Esophagus muscularis mucosa (tissue), 4 donors: ENCODE results near the gene RPEL1.

Source experiments
- CTCF ChIP-seq, 3 experiments: fragments of 200-600 bp in 2 of 3; fragments of 450-650 bp in 1 of 3; sonication (generic) in 2 of 3; IDR thresholded peaks; one replicate each; pipeline ENCODE4 v1.5.1; 2017 to 2019; ENCODE audit warnings: antibody characterized with exemption in 3 of 3, mild to moderate bottlenecking in 2 of 3, moderate library complexity in 1 of 3
- EP300 ChIP-seq: sonication (generic); formaldehyde crosslinking; IDR thresholded peaks from one replicate; pipeline ENCODE4 v1.6.1; 2017; ENCODE audit warnings: antibody characterized with exemption
- POLR2A ChIP-seq: fragments of 450-650 bp; IDR thresholded peaks from one replicate; pipeline ENCODE4 v1.6.1; 2017; ENCODE audit warnings: antibody characterized with exemption, moderate library complexity, mild to moderate bottlenecking, low read depth
- POLR2AphosphoS5 ChIP-seq, 2 donors: sonication (generic); formaldehyde crosslinking; IDR thresholded peaks; one replicate each; pipeline ENCODE4 v1.6.1; 2017; ENCODE audit warnings: antibody characterized with exemption in 2 of 2

- TF ChIP-seq POLR2AphosphoS5 (IDR thresholded peaks at IDR 0.05) (no peak), CTCF (IDR thresholded peaks at IDR 0.05) (no peak), POLR2A (no peak), EP300 (no peak)
These were observed 46.2 kb upstream of the RPEL1 start for GRCh38 chr10:103199488-103199887.
